ENCODE data around the gene AEBP1.
"Not testable (repeated sequence)": the region's sequence is repeated elsewhere in the genome, so short reads cannot be mapped to it uniquely, and the experiment has no call there.

The AEBP1 gene

GRCh38 chr7:44124822-44125202, 20.7 kb downstream of the AEBP1 start:
- no peak for TF ChIP-seq CTCF (IDR thresholded peaks at IDR 0.05; ENCODE audit: extremely low read depth, insufficient read depth, missing control alignments)
- DNase-seq (ENCODE audit: low spot score), result no peak
- in situ Hi-C loops (cut with MboI; ENCODE audit: low pct_unique_long_range_greater_than_20kb, low sequenced_read_pairs, unreplicated experiment), result no loop called here

GRCh38 chr7:44126574-44126973, 22.4 kb downstream of the AEBP1 start:
- DNase-seq (ENCODE audit: low spot score); in situ Hi-C loops (cut with MboI; ENCODE audit: low pct_unique_long_range_greater_than_20kb, low sequenced_read_pairs, unreplicated experiment): not testable (repeated sequence)

- in situ Hi-C loops (cut with MboI; ENCODE audit: low pct_unique_long_range_greater_than_20kb, low sequenced_read_pairs, unreplicated experiment), result no loop called here
- no peak for DNase-seq (ENCODE audit: low spot score)
- TF ChIP-seq CTCF (IDR thresholded peaks at IDR 0.05; ENCODE audit: extremely low read depth, insufficient read depth, missing control alignments), result no peak
Observed at GRCh38 chr7:44127161-44127560, 23.0 kb downstream of the AEBP1 start.

GRCh38 chr7:44128721-44129582, 24.8 kb downstream of the AEBP1 start:
- TF ChIP-seq CTCF (IDR thresholded peaks at IDR 0.05; ENCODE audit: extremely low read depth, insufficient read depth, missing control alignments), result no peak
- no peak for DNase-seq (ENCODE audit: low spot score)
- in situ Hi-C loops (cut with MboI; ENCODE audit: low pct_unique_long_range_greater_than_20kb, low sequenced_read_pairs, unreplicated experiment), result no loop called here

GRCh38 chr7:44131173-44132029, 27.3 kb downstream of the AEBP1 start:
- peak; percentile 11 for TF ChIP-seq CTCF (IDR thresholded peaks at IDR 0.05; ENCODE audit: extremely low read depth, insufficient read depth, missing control alignments)
- in situ Hi-C loops (cut with MboI; ENCODE audit: low pct_unique_long_range_greater_than_20kb, low sequenced_read_pairs, unreplicated experiment), result no loop called here
- DNase-seq (ENCODE audit: low spot score), result no peak

GRCh38 chr7:44132039-44132438, 27.9 kb downstream of the AEBP1 start:
- DNase-seq (ENCODE audit: low spot score), result no peak
- in situ Hi-C loops (cut with MboI; ENCODE audit: low pct_unique_long_range_greater_than_20kb, low sequenced_read_pairs, unreplicated experiment), result no loop called here
- TF ChIP-seq CTCF (IDR thresholded peaks at IDR 0.05; ENCODE audit: extremely low read depth, insufficient read depth, missing control alignments), result no peak

GRCh38 chr7:44133295-44133694, 29.1 kb downstream of the AEBP1 start:
- no peak for TF ChIP-seq CTCF (IDR thresholded peaks at IDR 0.05; ENCODE audit: extremely low read depth, insufficient read depth, missing control alignments)
- DNase-seq (ENCODE audit: low spot score), result no peak
- in situ Hi-C loops (cut with MboI; ENCODE audit: low pct_unique_long_range_greater_than_20kb, low sequenced_read_pairs, unreplicated experiment), result no loop called here
